HEK293 (cell line): Measurements from ENCODE around the gene RASA1.
A peak's percentile ranks its signal among the peaks of the same experiment; 100 is the strongest.

Experiments
- CTCF ChIA-PET: fragments of 350-600 bp; formaldehyde crosslinking; extraction: SDS; loops from one replicate; lab custom pipeline; 2021; ENCODE audit warnings: antibody characterized with exemption; lab: Yijun Ruan, JAX
- POLR2A ChIA-PET: fragments of 300-600 bp; formaldehyde crosslinking; extraction: SDS; loops from one replicate; lab custom pipeline; 2020; ENCODE audit warnings: antibody characterized with exemption, inconsistent platforms; lab: Yijun Ruan, JAX
- H3K27ac ChIP-seq: fragments of 200-500 bp; sonication (Bioruptor generic); 2 replicates; pipeline ENCODE4 v1.5.1; 2014; ENCODE audit warnings: low read depth, low read length, control low read depth, inconsistent platforms; ENCODE audit errors: extremely low read depth
- H3K36me3 ChIP-seq, 2 experiments: fragments of 200-500 bp in 1 of 2; sonication (Bioruptor generic) in 1 of 2; 1 replicate in 1 of 2; 2 replicates in 1 of 2; pipeline ENCODE4 v1.5.1; 2014 to 2017; ENCODE audit warnings: inconsistent platforms in 2 of 2, low read length in 2 of 2; ENCODE audit not compliant: control insufficient read depth in 2 of 2, insufficient read depth in 1 of 2
- H3K4me1 ChIP-seq: fragments of 200-500 bp; sonication (Bioruptor generic); 2 replicates; pipeline ENCODE4 v1.5.1; 2014; ENCODE audit warnings: mild to moderate bottlenecking, low read length, inconsistent platforms; ENCODE audit not compliant: control insufficient read depth, insufficient read depth
- H3K4me3 ChIP-seq: 2 replicates; pipeline ENCODE4 v1.5.1; 2011; ENCODE audit warnings: low read depth, mild to moderate bottlenecking, control low read depth, low read length, moderate library complexity
- H3K9me3 ChIP-seq: fragments of 200-500 bp; sonication (Bioruptor generic); 2 replicates; pipeline ENCODE4 v1.5.1; 2014; ENCODE audit warnings: low read depth, low read length, inconsistent platforms; ENCODE audit not compliant: control insufficient read depth, insufficient read depth
- GLI2 ChIP-seq: fragments of 450-650 bp; formaldehyde crosslinking; IDR thresholded peaks from 2 replicates; pipeline ENCODE4; 2017; ENCODE audit warnings: missing biosample characterization, missing genetic modification characterization, low read depth, borderline replicate concordance
- GLIS1 ChIP-seq: fragments of 450-650 bp; formaldehyde crosslinking; IDR thresholded peaks from 2 replicates; pipeline ENCODE4 v1.5.1; 2016; ENCODE audit warnings: missing biosample characterization, missing genetic modification characterization
- IKZF3 ChIP-seq: fragments of 450-650 bp; IDR thresholded peaks from 2 replicates; pipeline ENCODE4 v1.5.0; 2018; ENCODE audit warnings: missing biosample characterization, mild to moderate bottlenecking, missing genetic modification characterization, moderate library complexity
- MEIS1 ChIP-seq: sonication (generic); formaldehyde crosslinking; IDR thresholded peaks from 2 replicates; pipeline ENCODE4 v1.8.1; 2022; ENCODE audit warnings: missing genetic modification reagents, mild to moderate bottlenecking, borderline replicate concordance
- MYNN ChIP-seq: fragments of 450-650 bp; formaldehyde crosslinking; IDR thresholded peaks from 2 replicates; pipeline ENCODE4 v1.5.1; 2016; ENCODE audit warnings: missing biosample characterization, missing genetic modification characterization, borderline replicate concordance
- PBX3 ChIP-seq: sonication (generic); formaldehyde crosslinking; IDR thresholded peaks from 2 replicates; pipeline ENCODE4 v1.8.1; 2022; ENCODE audit warnings: mild to moderate bottlenecking, moderate library complexity, missing genetic modification reagents
- PRDM1 ChIP-seq: fragments of 450-650 bp; formaldehyde crosslinking; IDR thresholded peaks from 2 replicates; pipeline ENCODE4; 2016; ENCODE audit warnings: missing biosample characterization, missing genetic modification characterization
- REPIN1 ChIP-seq: fragments of 450-650 bp; formaldehyde crosslinking; IDR thresholded peaks from 2 replicates; pipeline ENCODE4 v1.5.1; 2017; ENCODE audit warnings: missing biosample characterization, missing genetic modification characterization, low read depth
- SALL2 ChIP-seq: fragments of 450-650 bp; formaldehyde crosslinking; IDR thresholded peaks from 2 replicates; pipeline ENCODE4 v1.5.0; 2017; ENCODE audit warnings: missing biosample characterization, mild to moderate bottlenecking, missing genetic modification characterization, borderline replicate concordance
- ZFP69B ChIP-seq: fragments of 450-650 bp; formaldehyde crosslinking; IDR thresholded peaks from 2 replicates; pipeline ENCODE4 v1.5.1; 2016; ENCODE audit warnings: missing biosample characterization, missing genetic modification characterization
- ZNF175 ChIP-seq: fragments of 450-650 bp; formaldehyde crosslinking; IDR thresholded peaks from 2 replicates; pipeline ENCODE4 v1.5.1; 2016; ENCODE audit warnings: missing biosample characterization, missing genetic modification characterization
- ZNF266 ChIP-seq: fragments of 450-650 bp; formaldehyde crosslinking; IDR thresholded peaks from 2 replicates; pipeline ENCODE4 v1.5.1; 2016; ENCODE audit warnings: missing biosample characterization, missing genetic modification characterization, low read depth
- ZNF292 ChIP-seq: fragments of 450-650 bp; formaldehyde crosslinking; IDR thresholded peaks from 2 replicates; pipeline ENCODE4 v1.5.1; 2016; ENCODE audit warnings: low read depth, missing biosample characterization, missing genetic modification characterization, borderline replicate concordance
- ZNF350 ChIP-seq: fragments of 450-650 bp; formaldehyde crosslinking; IDR thresholded peaks from 2 replicates; pipeline ENCODE4 v1.5.0; 2017; ENCODE audit warnings: missing biosample characterization, mild to moderate bottlenecking, missing genetic modification characterization
- ZNF426 ChIP-seq: fragments of 450-650 bp; formaldehyde crosslinking; IDR thresholded peaks from 2 replicates; pipeline ENCODE4 v1.5.1; 2017; ENCODE audit warnings: missing biosample characterization, missing genetic modification characterization, mild to moderate bottlenecking, inconsistent platforms, moderate library complexity
- ZNF548 ChIP-seq: fragments of 450-650 bp; formaldehyde crosslinking; IDR thresholded peaks from 2 replicates; pipeline ENCODE4 v1.5.1; 2016; ENCODE audit warnings: missing biosample characterization, missing genetic modification characterization
- ZNF560 ChIP-seq: fragments of 450-650 bp; formaldehyde crosslinking; IDR thresholded peaks from 2 replicates; pipeline ENCODE4 v1.5.1; 2017; ENCODE audit warnings: missing biosample characterization, missing genetic modification characterization, borderline replicate concordance
- ZNF561 ChIP-seq: fragments of 450-650 bp; IDR thresholded peaks from 2 replicates; pipeline ENCODE4 v1.5.1; 2018; ENCODE audit warnings: missing biosample characterization, missing genetic modification characterization, borderline replicate concordance
- ZNF580 ChIP-seq: fragments of 450-650 bp; formaldehyde crosslinking; IDR thresholded peaks from 2 replicates; pipeline ENCODE4 v1.5.1; 2016; ENCODE audit warnings: missing biosample characterization, missing genetic modification characterization
- ZNF600 ChIP-seq: fragments of 450-650 bp; formaldehyde crosslinking; IDR thresholded peaks from 2 replicates; pipeline ENCODE4 v1.5.1; 2016; ENCODE audit warnings: missing biosample characterization, missing genetic modification characterization
- ZNF639 ChIP-seq: fragments of 450-650 bp; formaldehyde crosslinking; IDR thresholded peaks from 2 replicates; pipeline ENCODE4 v1.5.1; 2016; ENCODE audit warnings: missing biosample characterization, missing genetic modification characterization
- ZNF654 ChIP-seq: fragments of 450-650 bp; formaldehyde crosslinking; IDR thresholded peaks from 2 replicates; pipeline ENCODE4 v1.5.1; 2016; ENCODE audit warnings: low read depth, missing biosample characterization, missing genetic modification characterization
- ZSCAN30 ChIP-seq: fragments of 450-650 bp; IDR thresholded peaks from 2 replicates; pipeline ENCODE4 v1.5.1; 2018; ENCODE audit warnings: missing biosample characterization, mild to moderate bottlenecking, missing genetic modification characterization, moderate library complexity

RASA1 gene

GRCh38 chr5:87399720-87400119, 132.0 kb downstream of the RASA1 start:
- no peak for TF ChIP-seq MEIS1 (CRISPR knock-in tag)
- no peak for TF ChIP-seq ZNF175 (tag by site-specific recombination)
- no peak for TF ChIP-seq PBX3
- no peak for TF ChIP-seq PRDM1 (tag by site-specific recombination)
- TF ChIP-seq ZNF266 (tag by site-specific recombination) = no peak
- TF ChIP-seq GLI2 (tag by site-specific recombination) = no peak
- TF ChIP-seq ZNF548 (tag by site-specific recombination) = no peak
- no peak for TF ChIP-seq ZFP69B (tag by site-specific recombination)
- TF ChIP-seq MYNN = no peak
- no peak for TF ChIP-seq ZNF639 (tag by site-specific recombination)
- no peak for TF ChIP-seq REPIN1 (tag by site-specific recombination)
- no peak for TF ChIP-seq ZNF560 (tag by site-specific recombination)
- TF ChIP-seq ZSCAN30 (tag by site-specific recombination) = no peak
- POLR2A ChIA-PET = interaction anchor here (0.9 to 1.0 kb wide), 2 partner anchors 13 to 132 kb away, joined by 6 to 7 read pairs; partner anchors contain the start of genes CCNH and RASA1

GRCh38 chr5:87400305-87400899, 132.7 kb downstream of the RASA1 start:
- Histone ChIP-seq H3K4me3 (no peak overlapping the region), H3K27ac (no peak overlapping the region), H3K9me3 (no peaks in the 10 kb centered on the region), H3K36me3 (peaks cover 70 to 96% of the 10 kb centered on the region in 2 experiments), H3K4me1 (no peaks in the 10 kb centered on the region)
- ChIA-PET CTCF (interaction anchor here (0.6 to 2.7 kb wide), 15 partner anchors 10 to 538 kb away, joined by 3 to 31 read pairs (median 4); partner anchors contain the start of gene CCNH), POLR2A (interaction anchor here (0.9 to 1.0 kb wide), 2 partner anchors 12 to 133 kb away, joined by 6 to 7 read pairs; partner anchors contain the start of genes CCNH and RASA1)
- TF ChIP-seq ZNF350 (tag by site-specific recombination) (no peak), ZNF561 (tag by site-specific recombination) (no peak), ZNF580 (no peak), SALL2 (no peak), IKZF3 (tag by site-specific recombination) (no peak), ZNF292 (tag by site-specific recombination) (no peak), ZNF266 (tag by site-specific recombination) (no peak), ZNF426 (tag by site-specific recombination) (0 out of 2 replicates have a peak, but pooled peaks have one; percentile 7), ZNF654 (tag by site-specific recombination) (peak; percentile 76), GLIS1 (tag by site-specific recombination) (no peak), ZNF600 (tag by site-specific recombination) (no peak)

More at GRCh38 chr5:87399720-87400119, 132.0 kb downstream of the RASA1 start:
- no peaks in the 10 kb centered on the region for H3K4me1 ChIP-seq
- H3K4me3 ChIP-seq = no peak overlapping the region
- H3K9me3 ChIP-seq = no peaks in the 10 kb centered on the region
- peaks cover 74 to 96% of the 10 kb centered on the region in 2 experiments for H3K36me3 ChIP-seq
- CTCF ChIA-PET = interaction anchor here (0.6 to 2.7 kb wide), 9 partner anchors 9 to 538 kb away, joined by 3 to 31 read pairs (median 4); no protein-coding TSS in a partner anchor
- no peak overlapping the region for H3K27ac ChIP-seq
